SK-N-SH (cell line): ENCODE data around the gene NKX6-2.

Experiments used
- CTCF ChIP-seq: fragments of 200-600 bp; sonication (generic); IDR thresholded peaks from 2 replicates; pipeline ENCODE4 v1.6.1; 2017; ENCODE audit warnings: antibody characterized with exemption, mild to moderate bottlenecking, moderate library complexity
- FOXJ3 ChIP-seq: sonication (generic); formaldehyde crosslinking; IDR thresholded peaks from 2 replicates; pipeline ENCODE4 v1.5.1; 2020; ENCODE audit warnings: mild to moderate bottlenecking, missing genetic modification reagents
- FOXM1 ChIP-seq: IDR thresholded peaks from 2 replicates; pipeline ENCODE4 v1.4.0; 2012; ENCODE audit warnings: low read depth, mild to moderate bottlenecking
- RAD21 ChIP-seq: IDR thresholded peaks from 2 replicates; pipeline ENCODE4 v1.6.1; 2012; ENCODE audit warnings: mild to moderate bottlenecking, low read length
- REST ChIP-seq: IDR thresholded peaks from 2 replicates; pipeline ENCODE4 v1.6.1; 2012; ENCODE audit warnings: mild to moderate bottlenecking, low read depth, low read length, moderate library complexity
- RXRA ChIP-seq: IDR thresholded peaks from 2 replicates; pipeline ENCODE4 v1.4.0; 2012; ENCODE audit warnings: low read depth, mild to moderate bottlenecking, borderline replicate concordance
- USF2 ChIP-seq: fragments of 150-350 bp; IDR thresholded peaks from 2 replicates; pipeline ENCODE4 v1.6.1; 2017; ENCODE audit warnings: antibody characterized with exemption, low read length, low read depth, borderline replicate concordance

- TF ChIP-seq CTCF (no peak), USF2 (no peak), FOXJ3 (CRISPR knock-in tag) (no peak), RXRA (no peak), REST (no peak), RAD21 (no peak), FOXM1 (no peak)
Observed at GRCh38 chr10:132750936-132751335, 35.0 kb downstream of the NKX6-2 start.
